Activated naive CD8-positive, alpha-beta T cell treated with anti-CD3 and anti-CD28 coated beads, Interleukin-2, amount 50 U/mL, for 16 hours (primary cell): ENCODE measurements around the gene DMRT1.

Experiments used
- DNase-seq: peaks from one replicate; pipeline ENCODE4 v3.0.0-alpha.2; 2020; ENCODE audit warnings: low read depth, low spot score

DMRT1 gene

GRCh38 chr9:970151-970996, 128.9 kb downstream of the DMRT1 start:
- DNase-seq = no peak

GRCh38 chr9:971901-972500, 130.5 kb downstream of the DMRT1 start:
- no peak for DNase-seq

DNA sequence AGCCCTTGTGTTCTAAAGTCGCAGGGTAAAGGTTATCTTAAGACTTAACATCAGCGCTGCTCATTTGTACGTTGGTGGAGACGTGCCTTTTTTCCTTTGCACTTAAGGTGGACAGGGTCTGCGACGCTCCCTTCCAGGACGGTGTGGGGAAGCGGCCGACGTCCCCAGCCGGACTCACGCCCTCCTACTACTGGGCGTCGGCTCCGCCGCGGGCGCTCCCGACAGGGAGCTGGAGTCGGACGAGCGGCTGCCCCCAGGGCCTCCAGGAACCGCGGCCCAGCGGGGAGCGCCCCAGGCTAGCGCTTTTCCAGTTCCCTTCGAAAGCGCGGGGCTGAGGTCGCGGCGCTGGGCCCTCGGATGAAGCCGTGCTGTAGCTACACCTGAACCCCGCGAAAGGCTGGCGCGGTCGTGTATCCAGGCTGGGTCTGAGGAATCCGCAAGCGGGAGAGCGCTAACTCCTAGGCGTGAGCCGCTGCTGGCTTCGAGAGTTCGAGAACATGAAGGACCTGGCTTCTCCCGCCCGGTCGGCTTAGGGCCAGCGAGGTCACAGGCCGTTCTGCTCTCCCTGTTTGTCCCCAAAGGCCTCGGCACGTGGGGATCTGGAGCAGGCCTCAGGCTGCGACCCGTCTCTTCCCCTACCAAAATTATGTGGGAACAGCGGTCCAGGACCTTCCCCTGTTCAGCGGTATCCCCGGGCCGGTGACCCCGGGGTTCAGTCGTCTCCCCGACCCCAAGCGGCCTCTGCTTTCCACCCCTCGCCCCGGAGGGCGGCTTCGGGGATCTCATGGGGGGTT, 131.2 kb downstream of the DMRT1 start:
- DNase-seq = no peak

- DNase-seq = no peak
These were observed 131.9 kb downstream of the DMRT1 start for GRCh38 chr9:973295-973834.

DNA sequence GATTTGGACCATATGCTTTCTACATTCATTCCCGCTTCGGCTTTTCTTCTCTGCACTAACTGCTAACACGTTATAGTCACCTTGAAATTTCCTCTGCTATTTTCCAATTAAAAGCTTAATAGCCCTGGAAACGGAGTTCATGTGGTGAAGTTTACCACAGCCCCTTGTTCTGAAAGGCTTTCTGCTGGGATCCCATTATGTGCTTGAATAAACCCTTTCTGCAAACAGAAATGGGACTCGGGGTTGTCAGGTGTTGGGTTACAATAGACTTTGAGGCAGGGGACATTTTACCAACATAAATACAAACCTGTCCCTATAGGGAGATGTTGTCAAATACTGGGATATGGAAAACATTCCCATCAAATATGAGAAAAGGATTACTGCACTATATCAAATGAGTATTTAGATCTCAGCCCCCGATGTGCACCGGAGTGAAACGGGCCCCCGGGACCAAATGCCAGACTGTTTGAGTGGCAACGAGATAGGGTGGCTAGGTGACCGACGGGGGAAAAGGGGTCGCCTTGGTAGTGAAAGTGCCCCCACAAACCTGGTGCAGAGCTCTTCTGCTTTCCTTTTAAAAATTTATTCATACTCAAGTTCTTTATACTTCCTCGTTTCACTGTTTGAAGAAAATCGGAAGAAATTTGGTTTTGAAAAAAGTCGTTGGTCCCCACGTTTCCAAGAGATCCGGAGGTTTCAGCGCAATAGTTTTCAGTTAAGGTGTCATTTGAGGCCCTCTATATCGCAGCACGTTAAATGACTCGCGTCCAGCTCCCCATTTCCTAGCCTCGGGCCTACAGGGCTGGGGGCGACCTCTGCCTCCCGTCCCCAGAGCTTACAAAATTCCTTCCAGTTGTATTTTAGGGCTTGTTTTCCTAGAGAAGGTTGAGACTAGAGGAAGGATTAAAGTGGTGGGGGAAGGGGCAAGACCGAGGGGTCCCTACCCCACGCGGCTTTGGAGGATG, 132.8 kb downstream of the DMRT1 start:
- no peak for DNase-seq

GRCh38 chr9:974996-975739, 133.7 kb downstream of the DMRT1 start:
- DNase-seq = no peak

DNA sequence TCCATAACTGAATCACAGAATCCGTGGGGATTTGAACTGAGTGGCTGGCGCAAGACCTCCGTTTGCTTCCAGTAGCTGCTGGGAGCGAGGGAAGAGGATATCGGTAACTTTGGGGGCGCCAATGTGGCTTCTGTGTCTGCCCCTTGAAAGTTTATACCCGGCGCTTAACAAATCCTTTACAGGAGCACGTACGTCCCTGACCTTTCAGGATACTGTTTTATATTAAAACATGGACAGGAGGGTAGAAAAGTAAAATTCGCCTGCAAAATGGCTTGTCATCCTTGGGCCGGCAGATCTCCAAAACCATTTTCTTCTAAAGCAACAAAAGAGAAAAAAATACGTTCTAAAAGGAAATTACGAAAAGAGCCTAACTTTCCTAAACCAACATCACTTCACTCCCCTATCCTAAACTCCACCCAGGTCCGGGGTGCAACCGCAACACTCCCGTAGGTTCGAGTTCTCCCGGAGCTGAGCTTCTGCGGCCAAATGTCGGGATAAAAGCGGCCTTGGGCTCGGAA, 134.3 kb downstream of the DMRT1 start:
- no peak for DNase-seq

DNA sequence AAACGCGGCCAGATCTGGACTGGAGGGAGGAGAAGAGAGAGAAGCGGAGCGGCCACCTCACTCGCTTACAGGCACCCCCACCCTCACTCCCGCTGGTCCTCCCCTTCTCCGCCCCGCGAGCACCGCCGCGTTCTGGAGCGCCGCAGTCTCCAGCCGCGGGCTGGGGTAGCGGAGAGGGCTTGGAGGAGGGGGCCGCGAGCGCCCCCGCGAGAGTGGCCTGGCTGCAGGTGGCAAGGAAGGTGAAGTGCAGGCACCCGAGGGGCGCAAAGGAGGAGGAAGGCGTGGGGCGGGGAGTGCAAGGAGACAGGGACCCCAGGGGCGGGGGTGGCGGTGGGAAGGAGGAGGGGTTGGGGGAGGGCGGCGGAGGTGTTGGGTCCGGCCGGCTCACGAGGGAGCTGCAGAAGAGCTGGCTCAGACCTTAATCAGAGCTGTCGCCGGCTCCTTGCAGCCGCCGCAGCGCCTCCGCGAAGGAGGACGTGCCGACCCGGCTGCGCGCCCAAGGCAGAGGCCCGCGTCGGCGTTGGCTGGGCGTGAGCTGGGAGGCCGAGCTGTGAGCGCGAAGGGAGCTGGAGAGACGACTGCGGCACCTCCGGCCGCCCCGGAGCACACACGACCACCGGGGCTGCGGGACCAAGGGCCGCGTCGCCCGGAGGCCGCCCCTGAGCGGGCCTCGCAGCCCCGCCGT, 134.9 kb downstream of the DMRT1 start, which contains the start of gene DMRT3:
TSS of gene DMRT3 (plus strand) at position 398 of the 685 bp plus-strand sequence. CDS start 347 bp downstream, outside the sequence.
- no peak for DNase-seq

DNA sequence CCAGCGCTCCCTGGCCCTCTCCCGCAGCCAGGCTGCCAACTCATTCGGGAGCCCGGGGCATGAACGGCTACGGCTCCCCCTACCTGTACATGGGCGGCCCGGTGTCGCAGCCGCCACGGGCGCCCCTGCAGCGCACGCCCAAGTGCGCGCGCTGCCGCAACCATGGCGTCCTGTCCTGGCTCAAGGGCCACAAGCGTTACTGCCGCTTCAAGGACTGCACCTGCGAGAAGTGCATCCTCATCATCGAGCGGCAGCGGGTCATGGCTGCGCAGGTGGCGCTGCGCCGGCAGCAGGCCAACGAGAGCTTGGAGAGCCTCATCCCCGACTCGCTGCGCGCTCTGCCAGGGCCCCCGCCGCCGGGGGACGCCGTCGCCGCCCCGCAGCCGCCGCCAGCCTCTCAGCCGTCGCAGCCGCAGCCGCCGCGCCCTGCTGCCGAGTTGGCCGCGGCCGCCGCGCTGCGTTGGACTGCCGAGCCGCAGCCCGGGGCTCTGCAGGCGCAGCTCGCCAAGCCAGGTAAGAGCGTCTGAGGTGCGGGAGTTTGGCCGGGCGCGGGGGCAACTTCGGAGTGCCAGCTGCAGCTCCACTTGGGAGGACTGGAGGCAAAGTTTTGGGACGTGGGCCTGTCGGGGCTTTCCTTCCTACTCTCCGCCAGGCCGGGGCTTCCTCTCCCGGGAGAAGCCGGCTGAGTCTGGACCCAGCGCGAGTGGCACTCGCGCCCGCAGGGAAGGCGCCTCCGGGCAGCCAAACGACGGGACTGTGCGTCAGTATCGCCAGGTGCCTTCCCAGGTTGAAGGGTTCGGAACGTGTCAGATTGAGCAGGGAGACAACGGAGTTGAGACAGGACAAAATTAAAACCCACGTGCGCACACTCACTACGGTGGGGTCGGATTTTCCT, 135.7 kb downstream of the DMRT1 start:
- no peak for DNase-seq

DNA sequence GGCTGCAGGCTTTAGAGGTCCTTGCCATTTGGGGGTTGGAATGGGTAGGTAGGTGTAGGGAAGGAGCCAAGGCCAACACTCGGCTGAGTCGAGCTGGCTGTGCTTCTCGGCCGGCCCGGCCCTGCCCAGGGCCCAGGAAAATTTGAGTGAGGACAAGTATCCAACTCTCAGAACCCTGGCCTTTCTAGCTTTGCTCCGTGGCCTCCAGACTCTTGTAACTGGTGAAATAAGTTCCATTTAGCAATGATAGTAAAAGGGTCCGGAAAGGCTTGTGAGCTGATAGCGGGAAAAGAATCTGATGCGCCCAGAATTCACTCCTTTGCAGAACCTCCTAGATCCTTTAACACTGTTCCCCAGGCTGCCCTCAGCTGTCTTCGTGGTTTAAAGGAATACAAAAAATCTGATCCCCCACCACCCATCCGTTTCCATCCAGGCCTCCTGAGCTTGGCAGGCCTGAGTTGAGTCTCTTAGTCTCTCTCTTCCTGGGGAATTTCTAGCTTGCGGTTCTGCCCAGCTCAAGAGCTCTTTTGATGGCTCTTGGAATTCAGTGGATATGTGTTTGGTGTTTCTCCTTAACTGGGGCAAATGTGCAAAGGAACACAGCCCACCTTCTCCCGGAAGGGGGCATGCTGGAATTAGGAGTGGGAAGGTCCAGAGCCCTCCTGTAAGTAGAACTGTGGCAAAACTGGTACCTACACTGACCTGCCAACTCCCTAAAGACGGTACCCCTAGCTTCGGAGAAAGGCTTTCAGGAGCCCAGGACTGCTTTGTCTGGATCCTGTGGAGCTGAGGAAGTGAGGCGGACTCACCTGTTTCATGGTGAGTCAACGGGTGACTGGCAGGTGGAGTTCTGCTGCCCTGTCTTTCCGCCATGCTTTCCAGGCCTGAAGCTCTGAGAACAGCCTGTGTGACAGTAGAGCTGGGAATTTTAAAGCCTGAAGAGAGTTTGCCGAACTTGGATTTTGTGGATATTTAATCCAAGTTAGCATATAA, 136.6 kb downstream of the DMRT1 start:
- no peak for DNase-seq

DNA sequence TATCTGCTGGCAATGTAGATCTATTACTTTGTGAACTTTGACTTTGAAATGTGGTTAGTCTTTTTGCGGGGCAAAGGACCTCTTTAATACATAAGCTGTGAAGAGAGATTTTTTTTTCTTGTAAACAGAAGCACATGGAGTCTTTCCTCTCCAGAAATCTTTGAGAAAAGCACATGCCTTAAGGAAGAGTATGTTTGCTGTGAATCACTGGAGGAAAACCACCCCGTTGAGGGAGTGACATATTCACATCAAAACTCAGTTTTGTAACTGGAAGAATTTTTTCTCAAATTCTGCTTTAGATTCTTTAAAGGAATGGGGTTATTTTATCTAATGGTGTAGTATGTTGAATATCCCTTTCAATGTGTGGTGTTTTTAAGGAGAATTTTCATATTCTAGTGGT, 138.5 kb downstream of the DMRT1 start:
- DNase-seq = no peak

GRCh38 chr9:980640-981039, 139.1 kb downstream of the DMRT1 start:
- DNase-seq = no peak

GRCh38 chr9:981491-981898, 140.0 kb downstream of the DMRT1 start:
- no peak for DNase-seq

- DNase-seq = no peak
These were observed 141.1 kb downstream of the DMRT1 start for GRCh38 chr9:982394-983230.

DNA sequence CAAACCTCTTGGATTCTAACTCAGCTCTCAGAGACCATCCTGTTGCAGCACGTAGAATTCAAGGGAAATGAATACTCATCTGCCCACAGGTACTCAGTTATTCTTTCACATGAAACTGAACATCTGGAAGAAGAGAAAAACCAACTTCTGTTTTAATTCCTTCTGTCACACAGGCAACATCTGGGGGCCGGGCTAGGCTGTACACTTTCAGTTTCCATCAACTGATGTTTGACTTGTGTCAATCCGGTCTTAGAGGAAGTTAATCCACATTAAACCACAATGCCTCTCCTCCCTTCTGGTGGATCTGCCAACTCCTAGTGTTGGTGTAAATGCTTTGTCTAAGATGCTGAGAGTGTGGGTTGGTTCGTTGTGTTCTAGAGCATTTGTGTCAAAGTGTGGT, 152.5 kb downstream of the DMRT1 start:
- DNase-seq = no peak

DNA sequence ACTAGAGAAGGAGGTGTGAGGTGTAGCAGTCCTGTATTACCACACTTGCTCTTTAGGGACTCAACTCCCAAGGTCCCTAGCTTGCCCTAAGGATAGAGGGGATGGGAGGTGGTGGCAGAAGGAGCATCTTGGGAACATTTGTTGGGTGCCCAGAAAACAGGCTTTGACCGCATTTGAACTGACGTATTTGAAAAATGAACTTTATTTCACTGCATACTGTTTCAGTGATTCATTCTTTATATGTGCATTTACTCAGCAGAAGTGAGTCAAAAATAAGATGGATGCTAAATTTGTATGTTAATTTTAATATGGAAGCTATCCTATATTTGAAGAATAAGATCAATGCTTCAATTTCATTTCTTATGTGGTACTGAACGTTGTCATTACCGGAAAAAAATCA, 153.7 kb downstream of the DMRT1 start:
- no peak for DNase-seq
